HepG2 (cell line): ENCODE measurements around the gene PRSS23. TPM values are rescaled to one million over a fixed set of nuclear protein-coding genes. Genes with fewer than 3 reads are reported as not detected.

Experiments used
- ATAC-seq: fragments of 200-7000 bp; cut with Tn5 transposase; 3 replicates; pipeline ENCODE4 v1.9.1; 2020; ENCODE audit warnings: mild to moderate bottlenecking, moderate library complexity
- BruUV-seq: library from RNA; stranded (reverse); fragments of 400-500 nt; replicated peaks from 2 replicates; lab custom pipeline; 2021; lab: Mats Ljungman, UMichigan
- CTCF ChIA-PET: fragments of 300-600 bp; formaldehyde crosslinking; extraction: SDS; loops from one replicate; lab custom pipeline; 2021; ENCODE audit warnings: low total read pairs, inconsistent platforms, low intra/inter-chr PET ratio; lab: Yijun Ruan, JAX
- POLR2A ChIA-PET: fragments of 350-600 bp; sonication (Branson Sonifier 250); formaldehyde crosslinking; loops from one replicate; lab custom pipeline; 2020; ENCODE audit warnings: antibody characterized with exemption, inconsistent platforms; lab: Yijun Ruan, JAX
- DNase-seq: peaks from one replicate; pipeline ENCODE4 v3.0.0-alpha.2; 2015; ENCODE audit warnings: low spot score
- FAIRE-seq: peaks from 3 replicates; lab custom pipeline; 2011; peaks lifted over from hg19 to GRCh38; lab: Jason Lieb, UNC
- H2AFZ ChIP-seq: one replicate; pipeline ENCODE4 v1.6.1; 2011; ENCODE audit warnings: low read length, inconsistent platforms
- H3K27ac ChIP-seq: fragments of 300-600 bp; 3 replicates; pipeline ENCODE4 v1.8.0; 2011; ENCODE audit warnings: mixed run types, mild to moderate bottlenecking, mixed read lengths, low read length, inconsistent platforms; ENCODE audit not compliant: insufficient read depth; ENCODE audit errors: extremely low read length
- H3K27me3 ChIP-seq, 2 experiments: fragments of 200-600 bp in 1 of 2; 2 replicates in 1 of 2; 3 replicates in 1 of 2; pipeline versions ENCODE4 v1.6.0 to v1.8.0; 2011; ENCODE audit warnings: low read length in 2 of 2, mild to moderate bottlenecking in 2 of 2, moderate library complexity in 2 of 2, inconsistent platforms in 1 of 2; ENCODE audit not compliant: insufficient read depth in 2 of 2, control insufficient read depth in 1 of 2
- H3K36me3 ChIP-seq, 2 experiments: fragments of 200-600 bp in 1 of 2; replicated peaks in 1 of 2; 2 replicates in 1 of 2; 3 replicates in 1 of 2; pipeline versions ENCODE4 v1.5.1 to v1.8.0; 2011; ENCODE audit warnings: low read length in 2 of 2, inconsistent platforms in 1 of 2; ENCODE audit not compliant: insufficient read depth in 2 of 2, control insufficient read depth in 1 of 2
- H3K4me1 ChIP-seq: 2 replicates; pipeline ENCODE4 v1.5.1; 2012; ENCODE audit warnings: low read length, inconsistent platforms; ENCODE audit not compliant: insufficient read depth
- H3K4me2 ChIP-seq: 2 replicates; pipeline ENCODE4 v1.6.0; 2011; ENCODE audit warnings: low read depth, low read length, inconsistent platforms
- H3K4me3 ChIP-seq, 3 experiments: fragments of 200-600 bp in 1 of 3; sonication (generic), shearing (Covaris generic) in 1 of 3; replicated peaks in 1 of 3; 2 replicates each; pipeline ENCODE4 v1.5.1; 2011 to 2016; ENCODE audit warnings: low read length in 3 of 3, inconsistent platforms in 2 of 3, low read depth in 2 of 3, mild to moderate bottlenecking in 2 of 3, control low read depth in 1 of 3, mixed read lengths in 1 of 3; ENCODE audit not compliant: insufficient read depth in 1 of 3
- H3K79me2 ChIP-seq: one replicate; pipeline ENCODE4 v1.6.1; 2011; ENCODE audit warnings: low read length, inconsistent platforms; ENCODE audit not compliant: insufficient read depth
- H3K9ac ChIP-seq: 2 replicates; pipeline ENCODE4 v1.6.0; 2011; ENCODE audit warnings: mild to moderate bottlenecking, low read depth, low read length, inconsistent platforms; ENCODE audit not compliant: insufficient read depth
- H3K9me3 ChIP-seq: 2 replicates; pipeline ENCODE4 v1.5.1; 2012; ENCODE audit warnings: mild to moderate bottlenecking, low read length
- H4K20me1 ChIP-seq: 2 replicates; pipeline ENCODE4 v1.6.0; 2011; ENCODE audit warnings: inconsistent platforms, mild to moderate bottlenecking, low read length, moderate library complexity; ENCODE audit not compliant: insufficient read depth
- BCL6 ChIP-seq: IDR thresholded peaks from 2 replicates; pipeline ENCODE4 v1.6.1; 2016; ENCODE audit warnings: missing genetic modification reagents, missing compliant biosample characterization
- EZH2 ChIP-seq: conservative IDR thresholded peaks from 2 replicates; pipeline ENCODE4 v1.6.1; 2012; ENCODE audit warnings: mild to moderate bottlenecking, low read depth, low read length, moderate library complexity
- FOXA3 ChIP-seq: IDR thresholded peaks from 2 replicates; pipeline ENCODE4 v1.6.1; 2016; ENCODE audit warnings: missing genetic modification reagents, missing compliant biosample characterization
- GLMP ChIP-seq: sonication (generic); formaldehyde crosslinking; IDR thresholded peaks from 2 replicates; pipeline ENCODE4 v1.9.0; 2021; ENCODE audit warnings: missing genetic modification reagents, mild to moderate bottlenecking, borderline replicate concordance
- HIVEP1 ChIP-seq: sonication (generic); formaldehyde crosslinking; IDR thresholded peaks from 2 replicates; pipeline ENCODE4 v1.4.0; 2020; ENCODE audit warnings: mild to moderate bottlenecking, missing genetic modification reagents
- HNRNPUL1 ChIP-seq: fragments of 200-400 bp; formaldehyde crosslinking; IDR thresholded peaks from 2 replicates; pipeline ENCODE4 v1.6.1; 2017; ENCODE audit warnings: low read depth, mild to moderate bottlenecking, low read length, moderate library complexity
- MEF2D ChIP-seq: sonication (generic); formaldehyde crosslinking; IDR thresholded peaks from 2 replicates; pipeline ENCODE4 v1.5.1; 2020; ENCODE audit warnings: mild to moderate bottlenecking, missing genetic modification reagents
- NFE2L1 ChIP-seq: sonication (generic); formaldehyde crosslinking; IDR thresholded peaks from 2 replicates; pipeline ENCODE4 v1.4.0; 2020; ENCODE audit warnings: missing genetic modification reagents, mild to moderate bottlenecking, borderline replicate concordance
- PRMT3 ChIP-seq: sonication (generic); formaldehyde crosslinking; IDR thresholded peaks from 2 replicates; pipeline ENCODE4 v1.8.1; 2022; ENCODE audit warnings: low read depth, mild to moderate bottlenecking, moderate library complexity, missing genetic modification reagents, borderline replicate concordance
- SAP130 ChIP-seq: IDR thresholded peaks from 2 replicates; pipeline ENCODE4 v1.6.1; 2016; ENCODE audit warnings: low read depth
- SIX1 ChIP-seq: sonication (generic); formaldehyde crosslinking; IDR thresholded peaks from 2 replicates; pipeline ENCODE4 v1.4.0; 2020; ENCODE audit warnings: missing genetic modification reagents, borderline replicate concordance
- SRSF1 ChIP-seq: fragments of 200-400 bp; formaldehyde crosslinking; optimal IDR thresholded peaks from 2 replicates; pipeline ENCODE3; 2017; ENCODE audit warnings: mild to moderate bottlenecking, low read depth, low read length, moderate library complexity
- SRSF4 ChIP-seq: fragments of 200-400 bp; formaldehyde crosslinking; IDR thresholded peaks from one replicate; pipeline ENCODE4 v1.6.1; 2018; ENCODE audit warnings: mild to moderate bottlenecking, low read depth, low read length, moderate library complexity; ENCODE audit not compliant: poor library complexity, severe bottlenecking
- YEATS4 ChIP-seq: sonication (generic); formaldehyde crosslinking; IDR thresholded peaks from 2 replicates; pipeline ENCODE4 v1.4.0; 2020; ENCODE audit warnings: missing genetic modification reagents, borderline replicate concordance
- ZC3H13 ChIP-seq: sonication (generic); formaldehyde crosslinking; IDR thresholded peaks from 2 replicates; pipeline ENCODE4 v1.8.1; 2023; ENCODE audit warnings: mild to moderate bottlenecking, missing genetic modification reagents, moderate library complexity
- ZMYM4 ChIP-seq: sonication (generic); formaldehyde crosslinking; IDR thresholded peaks from 2 replicates; pipeline ENCODE4 v1.8.1; 2023; ENCODE audit warnings: mild to moderate bottlenecking, missing genetic modification reagents
- ZNF33A ChIP-seq: sonication (generic); formaldehyde crosslinking; IDR thresholded peaks from 2 replicates; pipeline ENCODE4 v1.5.1; 2020; ENCODE audit warnings: missing genetic modification reagents, mild to moderate bottlenecking, moderate library complexity, borderline replicate concordance
- ZNF674 ChIP-seq: sonication (generic); formaldehyde crosslinking; IDR thresholded peaks from 2 replicates; pipeline ENCODE4 v1.5.0; 2020; ENCODE audit warnings: low read depth, mild to moderate bottlenecking, missing genetic modification reagents
- ZNF678 ChIP-seq: sonication (generic); formaldehyde crosslinking; IDR thresholded peaks from 2 replicates; pipeline ENCODE4 v1.4.0; 2020; ENCODE audit warnings: mild to moderate bottlenecking, missing genetic modification reagents
- ZNF816 ChIP-seq: sonication (generic); formaldehyde crosslinking; IDR thresholded peaks from 2 replicates; pipeline ENCODE4 v1.8.0; 2022; ENCODE audit warnings: missing genetic modification reagents, mild to moderate bottlenecking, borderline replicate concordance
- in situ Hi-C: cut with HindIII; loops from 2 replicates; pipeline ENCODE4 v1.10.0; 2017; ENCODE audit warnings: low pct_unique_long_range_greater_than_20kb; ENCODE audit not compliant: extremely low pct_ligation_motif_present
- intact Hi-C: fragments of 100-400 bp; cut with micrococcal nuclease; formaldehyde crosslinking; loops from one replicate; pipeline ENCODE4 v1.10.0; 2022; ENCODE audit not compliant: unreplicated experiment
- polyA plus RNA-seq, 8 experiments: library from polyadenylated mRNA; depleted of rRNA in 3 of 8; stranded (reverse) in 7 of 8; unstranded in 1 of 8; fragments of >200 nt; fragmentation: Illumina TruSeq in 4 of 8; extraction: Trizol in 4 of 8; gene quantifications; 2 replicates each; pipeline versions ENCODE4 v1.2.1 to v1.2.3, GENCODE V29; 2011 to 2016; ENCODE audit warnings: low read depth in 4 of 8, missing spikeins in 1 of 8, mixed read lengths in 1 of 8; ENCODE audit not compliant: insufficient read depth in 1 of 8
- total RNA-seq, 5 experiments: library from RNA; depleted of rRNA; stranded (reverse); fragments of >200 nt; fragmentation: Illumina TruSeq; extraction: Trizol; gene quantifications; 2 replicates each; pipeline ENCODE4 v1.2.3, GENCODE V29; 2016; ENCODE audit warnings: low read depth in 1 of 5

PRSS23 gene
- total and polyA plus RNA-seq, 2 of the 13 experiments (the other 11 are each of a cell fraction or from before 2014, with no cell fraction given) = 0.20 to 0.30 TPM

- FAIRE-seq (no peak), ATAC-seq (no peak), DNase-seq (no peak)
- Histone ChIP-seq H4K20me1 (no peaks in the 10 kb centered on the region), H3K4me3 (no peak overlapping the region), H3K36me3 (no peaks in the 10 kb centered on the region), H3K4me2 (no peak overlapping the region), H3K27me3 (peaks cover 0 to 19% of the 10 kb centered on the region in 2 experiments; a peak in 3 of 5 replicates), H2AFZ (no peak overlapping the region), H3K4me1 (no peaks in the 10 kb centered on the region), H3K27ac (no peak overlapping the region), H3K9me3 (no peaks in the 10 kb centered on the region), H3K9ac (no peak overlapping the region), H3K79me2 (no peaks in the 10 kb centered on the region)
- in situ Hi-C loops = loop anchor here (25.0 kb wide), 1 partner anchor 447 kb away; the partner anchor contains the start of gene CCDC81
- CTCF ChIA-PET = no interaction called here
- TF ChIP-seq SRSF1 = no peak
- no peak for TF ChIP-seq SIX1 (CRISPR knock-in tag)
- TF ChIP-seq GLMP = no peak
- no peak for TF ChIP-seq PRMT3 (CRISPR knock-in tag)
- no peak for TF ChIP-seq ZNF674
- TF ChIP-seq YEATS4 (CRISPR knock-in tag) = no peak
- no peak for TF ChIP-seq HIVEP1
- no peak for TF ChIP-seq ZNF678 (CRISPR knock-in tag)
- no peak for TF ChIP-seq ZNF816
- no peak for TF ChIP-seq FOXA3
- no peak for TF ChIP-seq SRSF4
- TF ChIP-seq BCL6 (CRISPR knock-in tag) = no peak
- no peak for TF ChIP-seq HNRNPUL1
- TF ChIP-seq MEF2D (CRISPR knock-in tag) = no peak
- no peak for TF ChIP-seq ZC3H13 (CRISPR knock-in tag)
- no peak for TF ChIP-seq ZNF33A (CRISPR knock-in tag)
- no peak for TF ChIP-seq SAP130
- no peak for TF ChIP-seq EZH2
- no peak for TF ChIP-seq NFE2L1 (CRISPR knock-in tag)
- TF ChIP-seq ZMYM4 = no peak
- POLR2A ChIA-PET = no interaction called here
- no TSS peak for BruUV-seq
- intact Hi-C loops = no loop called here
These were observed 9.2 kb downstream of the PRSS23 start for GRCh38 chr11:86809561-86809960.
